Vagina (tissue), 2 donors: ENCODE measurements around the gene ATP2C2.

ENCODE experiments used
- CTCF ChIP-seq, 3 experiments: fragments of 450-650 bp in 2 of 3; fragments of 200-600 bp in 1 of 3; sonication (generic) in 1 of 3; IDR thresholded peaks; one replicate each; pipeline ENCODE4 v1.5.1; 2017 to 2019; ENCODE audit warnings: antibody characterized with exemption in 3 of 3, mild to moderate bottlenecking in 2 of 3, moderate library complexity in 2 of 3
- POLR2A ChIP-seq, 2 donors: fragments of 450-650 bp; IDR thresholded peaks; one replicate each; pipeline ENCODE4 v1.6.1; 2017; ENCODE audit warnings: antibody characterized with exemption in 2 of 2, mild to moderate bottlenecking in 2 of 2, moderate library complexity in 2 of 2
- POLR2AphosphoS5 ChIP-seq, 2 donors: sonication (generic); formaldehyde crosslinking; IDR thresholded peaks; one replicate each; pipeline ENCODE4 v1.9.0; 2017; ENCODE audit warnings: antibody characterized with exemption in 2 of 2, mild to moderate bottlenecking in 2 of 2, low read depth in 1 of 2; ENCODE audit not compliant: insufficient read depth in 1 of 2

- no peak for TF ChIP-seq CTCF (IDR thresholded peaks at IDR 0.05)
- TF ChIP-seq POLR2A (IDR thresholded peaks at IDR 0.05): no peak
- TF ChIP-seq POLR2AphosphoS5 (IDR thresholded peaks at IDR 0.05; ENCODE audit: insufficient read depth in 1 of 2, low read depth in 1 of 2): no peak
Measured at GRCh38 chr16:84497418-84498222, 129.3 kb downstream of the ATP2C2 start.
